Activated CD4-positive, alpha-beta T cell treated with anti-CD3 and anti-CD28 coated beads, Interleukin-10, Interleukin-2, amounts not matched to agents 100 ng/mL and 50 ng/mL, durations not matched to agents 16 hours and 8 hours (primary cell): ENCODE measurements around the gene SLC22A4.

ENCODE experiments used
- DNase-seq: peaks from one replicate; pipeline ENCODE4 v3.0.0-alpha.2; 2020

SLC22A4 gene

GRCh38 chr5:132275367-132276220 is 18.6 kb upstream of the SLC22A4 start:
- no peak for DNase-seq

- DNase-seq = no peak
Measured at GRCh38 chr5:132277256-132277655, 16.9 kb upstream of the SLC22A4 start.

- no peak for DNase-seq
Measured at GRCh38 chr5:132277971-132278853, 16.0 kb upstream of the SLC22A4 start.

- no peak for DNase-seq
Measured at GRCh38 chr5:132279801-132280200, 14.4 kb upstream of the SLC22A4 start.

DNA sequence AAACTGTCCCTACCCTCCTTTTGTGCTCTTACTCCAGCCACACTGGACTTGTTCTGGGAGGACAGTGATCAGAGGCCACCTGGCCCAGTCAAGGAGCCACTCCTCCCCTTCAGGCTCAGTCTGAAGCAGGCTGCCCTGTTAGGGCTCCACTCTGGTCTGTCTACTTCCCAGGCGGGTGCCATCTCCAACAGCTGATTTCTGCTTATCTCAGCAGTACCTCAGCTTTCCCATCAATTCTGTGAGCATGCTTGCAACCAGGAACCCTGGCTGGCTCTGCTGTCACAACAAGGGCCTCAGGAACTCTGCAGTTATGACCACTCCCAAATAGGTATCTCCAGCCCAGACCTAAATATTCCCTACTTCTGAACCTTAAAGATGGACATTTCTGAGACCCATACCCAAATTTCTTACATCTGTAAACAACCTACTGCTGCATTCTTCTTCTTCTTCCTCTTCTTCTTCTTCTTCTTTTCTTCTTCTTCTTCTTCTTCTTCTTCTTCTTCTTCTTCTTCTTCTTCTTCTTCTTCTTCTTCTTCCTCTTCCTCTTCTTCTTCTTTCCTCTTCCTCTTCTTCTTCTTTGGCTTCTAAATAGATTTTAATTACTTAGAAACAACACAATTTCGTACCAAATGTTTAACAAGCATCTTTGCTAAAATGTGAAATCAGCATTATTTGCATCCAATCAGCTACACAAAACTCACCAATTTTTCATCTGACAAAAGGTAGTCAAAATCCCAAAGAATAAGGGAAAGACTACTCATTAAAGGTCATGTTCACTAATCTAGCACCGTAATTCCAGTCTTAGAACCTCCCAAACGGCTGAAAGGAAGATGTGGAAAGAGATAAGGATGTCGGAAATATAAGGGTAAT is 13.6 kb upstream of the SLC22A4 start:
- DNase-seq = no peak

GRCh38 chr5:132281856-132282614 is 12.2 kb upstream of the SLC22A4 start:
- no peak for DNase-seq

- DNase-seq = no peak
Measured at GRCh38 chr5:132283423-132284043, 10.7 kb upstream of the SLC22A4 start.

DNA sequence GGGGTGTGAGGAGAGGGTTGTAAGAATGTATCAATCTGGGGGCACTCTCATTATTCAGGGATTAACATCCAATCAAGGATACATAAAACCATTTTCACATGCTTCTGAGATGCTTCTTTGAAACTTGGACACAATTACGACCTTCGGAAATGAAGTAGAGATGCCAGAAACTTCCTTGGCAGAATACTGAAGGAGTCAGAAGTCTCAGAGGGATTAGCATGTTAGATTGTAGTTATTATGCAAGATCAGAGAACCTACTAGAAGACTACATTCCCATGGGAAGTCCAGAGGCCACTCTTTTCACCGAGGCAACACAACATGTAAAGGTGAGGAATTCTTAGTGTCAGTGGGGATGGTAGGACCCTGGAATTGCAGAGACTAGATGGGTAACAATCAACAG is 5.1 kb upstream of the SLC22A4 start:
- DNase-seq = no peak

DNA sequence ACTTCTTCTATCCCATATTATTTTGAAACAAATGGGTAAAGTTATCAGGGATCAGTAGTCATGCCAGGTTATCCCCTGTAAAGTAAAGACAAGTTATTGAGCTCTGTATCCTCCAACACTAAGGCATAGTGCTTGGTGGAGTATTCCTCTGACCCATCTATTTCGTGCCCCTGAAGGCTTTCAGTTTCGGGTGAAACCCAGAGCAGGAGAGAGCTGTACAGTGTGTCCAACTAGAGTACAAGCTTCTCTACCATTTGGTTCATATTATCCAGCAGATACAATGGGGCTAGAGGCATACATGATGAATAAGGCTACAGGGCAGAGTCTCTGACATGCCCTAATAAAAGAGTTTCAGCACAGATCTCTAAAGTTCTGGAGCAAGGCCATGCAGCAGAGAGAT is 3.2 kb upstream of the SLC22A4 start:
- DNase-seq = no peak

DNA sequence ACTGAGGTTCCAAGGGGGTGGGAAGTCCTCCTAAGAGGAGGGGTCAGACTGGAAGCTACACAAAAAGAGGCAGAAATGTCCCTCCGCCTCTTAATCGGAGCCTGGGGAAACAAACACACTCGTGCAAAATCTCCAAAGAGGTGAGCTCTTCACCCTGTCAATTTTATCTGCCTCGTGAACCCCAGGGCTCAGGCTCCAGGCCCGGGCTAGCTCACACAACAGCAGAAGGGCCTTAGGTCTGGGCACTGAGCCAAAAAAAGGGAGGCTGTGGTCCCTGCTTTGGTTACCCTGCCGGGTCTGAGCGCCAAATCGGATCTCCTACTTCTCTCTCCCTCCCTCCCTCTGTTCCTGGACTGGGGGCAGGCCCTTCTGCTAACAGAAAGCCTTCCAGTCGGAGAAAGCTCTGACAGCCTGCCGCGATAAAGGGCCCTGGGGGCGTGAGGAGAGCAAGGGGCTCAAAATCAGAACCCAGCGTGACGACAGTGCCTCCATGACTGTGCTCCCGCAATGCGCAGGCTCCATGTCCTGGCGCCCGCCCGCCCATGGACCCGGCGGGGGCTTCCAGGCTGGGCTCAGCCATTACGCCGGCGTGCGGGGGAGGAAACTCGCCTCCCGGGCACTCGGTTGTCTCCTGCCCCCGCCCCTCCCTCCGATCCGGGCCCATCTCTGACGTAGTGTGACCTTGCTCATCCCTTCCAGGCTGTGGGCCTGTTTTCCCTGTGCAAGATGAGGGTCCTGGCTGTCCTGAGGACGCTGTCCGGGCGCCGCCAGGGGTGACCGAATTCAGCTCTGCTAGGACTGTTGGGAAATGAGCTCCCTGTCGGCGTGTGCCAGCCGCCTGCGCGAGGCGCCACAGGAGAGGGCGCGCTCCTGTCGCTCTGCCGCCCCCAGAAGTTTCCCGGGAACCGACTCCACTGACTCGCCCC is 865 bp upstream of the SLC22A4 start:
- peak; percentile 77 for DNase-seq

GRCh38 chr5:132294728-132295504 is 722 bp downstream of the SLC22A4 start:
- peak; percentile 90 for DNase-seq

DNA sequence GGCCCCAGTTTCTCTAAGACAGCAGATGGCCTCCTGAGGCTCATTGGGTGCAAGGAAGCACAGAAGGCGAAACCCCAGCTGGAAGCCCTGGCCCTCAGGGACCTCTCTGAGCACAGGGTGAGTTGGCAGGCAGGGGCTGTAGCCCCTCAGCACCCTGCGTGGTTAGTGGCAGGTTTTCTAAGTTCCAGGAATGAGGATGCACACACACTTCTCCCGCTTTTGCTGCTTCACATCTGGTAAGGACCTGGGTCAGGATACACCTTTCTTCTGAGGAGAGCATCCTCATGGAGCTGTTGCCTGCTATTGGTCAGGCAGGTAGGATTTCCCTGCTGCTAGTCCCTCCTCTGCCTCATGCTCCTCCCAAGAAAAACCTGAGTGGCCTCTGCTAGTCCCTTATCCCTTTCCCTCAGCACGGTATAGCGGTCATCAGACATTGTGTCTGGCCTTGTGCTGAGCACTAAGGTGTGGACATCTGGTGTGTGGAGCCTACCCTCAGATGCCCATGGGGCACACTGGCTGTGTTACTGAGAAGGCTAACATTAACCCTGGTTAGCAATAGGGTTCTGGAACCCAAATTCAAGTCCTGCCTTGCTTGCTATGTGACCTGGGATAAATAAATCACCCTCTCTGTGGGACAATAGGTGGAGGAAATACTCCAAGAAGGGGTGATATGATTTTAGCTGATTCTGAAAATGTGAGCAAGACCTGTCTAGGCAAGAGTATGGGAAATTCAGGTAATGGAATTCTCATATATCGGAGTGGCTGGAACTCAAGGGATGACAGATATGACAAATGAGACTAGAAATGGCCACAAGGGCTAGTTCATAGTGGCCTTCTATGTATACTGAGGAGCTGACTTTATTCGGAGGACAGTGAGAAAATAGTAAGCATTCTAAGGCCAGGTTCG is 1.6 kb downstream of the SLC22A4 start:
- DNase-seq = no peak

GRCh38 chr5:132296412-132297016 is 2.3 kb downstream of the SLC22A4 start:
- no peak for DNase-seq

DNA sequence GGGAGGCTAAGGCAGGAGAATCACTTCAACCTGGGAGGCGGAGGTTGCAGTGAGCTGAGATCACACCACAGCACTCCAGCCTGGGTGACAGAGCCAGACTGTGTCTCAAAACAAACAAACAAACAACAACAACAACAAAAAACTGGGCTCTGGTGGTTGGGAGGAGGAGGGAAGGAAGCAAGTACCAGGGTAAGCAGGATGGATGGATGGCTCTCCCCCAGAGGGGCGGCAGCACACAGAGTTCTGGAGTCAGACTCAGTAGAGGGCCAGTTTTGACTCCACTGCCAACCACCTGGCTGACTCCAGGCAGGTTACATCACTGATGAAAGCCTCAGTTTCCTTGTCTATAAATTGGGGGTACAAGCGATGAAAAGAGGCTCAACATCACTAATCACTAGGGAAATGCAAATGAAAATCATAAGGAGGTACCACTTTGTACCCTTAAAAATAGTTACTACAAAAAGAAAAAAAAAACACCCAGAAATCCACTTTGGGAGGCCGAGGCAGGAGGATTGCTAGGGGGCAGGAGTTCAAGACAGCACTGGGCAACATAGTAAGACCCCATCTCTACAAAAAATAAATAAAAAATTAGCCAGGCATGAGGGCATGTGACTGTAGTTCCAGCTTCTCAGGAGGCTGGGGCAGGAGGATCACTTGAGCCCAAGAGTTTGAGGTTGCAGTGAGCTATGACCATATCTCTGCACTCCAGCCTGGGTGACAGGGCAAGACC is 3.2 kb downstream of the SLC22A4 start:
- DNase-seq = no peak

- peak; percentile 7 for DNase-seq
Measured at GRCh38 chr5:132298298-132299212, 4.4 kb downstream of the SLC22A4 start.

- DNase-seq = no peak
Measured at GRCh38 chr5:132299917-132300316, 5.7 kb downstream of the SLC22A4 start.
